A673 (cell line): ENCODE results near the gene CNOT1.

Experiments
- EZH2 ChIP-seq: fragments of 200-600 bp; sonication (generic); IDR thresholded peaks from 2 replicates; pipeline ENCODE4 v1.6.1; 2017; ENCODE audit warnings: borderline replicate concordance, low read depth, mild to moderate bottlenecking, mixed read lengths, antibody characterized with exemption, low read length; ENCODE audit not compliant: poor library complexity, severe bottlenecking
- TF ChIP-seq, protein P1 (sequence below): fragments of 300-800, 200-600 bp; sonication (generic); conservative IDR thresholded peaks from 2 replicates; pipeline ENCODE4 v1.5.1; 2017; ENCODE audit warnings: low read depth, mild to moderate bottlenecking, antibody characterized with exemption, low read length, moderate library complexity, mixed read lengths

- TF ChIP-seq, protein P1, sequence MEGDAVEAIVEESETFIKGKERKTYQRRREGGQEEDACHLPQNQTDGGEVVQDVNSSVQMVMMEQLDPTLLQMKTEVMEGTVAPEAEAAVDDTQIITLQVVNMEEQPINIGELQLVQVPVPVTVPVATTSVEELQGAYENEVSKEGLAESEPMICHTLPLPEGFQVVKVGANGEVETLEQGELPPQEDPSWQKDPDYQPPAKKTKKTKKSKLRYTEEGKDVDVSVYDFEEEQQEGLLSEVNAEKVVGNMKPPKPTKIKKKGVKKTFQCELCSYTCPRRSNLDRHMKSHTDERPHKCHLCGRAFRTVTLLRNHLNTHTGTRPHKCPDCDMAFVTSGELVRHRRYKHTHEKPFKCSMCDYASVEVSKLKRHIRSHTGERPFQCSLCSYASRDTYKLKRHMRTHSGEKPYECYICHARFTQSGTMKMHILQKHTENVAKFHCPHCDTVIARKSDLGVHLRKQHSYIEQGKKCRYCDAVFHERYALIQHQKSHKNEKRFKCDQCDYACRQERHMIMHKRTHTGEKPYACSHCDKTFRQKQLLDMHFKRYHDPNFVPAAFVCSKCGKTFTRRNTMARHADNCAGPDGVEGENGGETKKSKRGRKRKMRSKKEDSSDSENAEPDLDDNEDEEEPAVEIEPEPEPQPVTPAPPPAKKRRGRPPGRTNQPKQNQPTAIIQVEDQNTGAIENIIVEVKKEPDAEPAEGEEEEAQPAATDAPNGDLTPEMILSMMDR, result no peak
- no peak for TF ChIP-seq EZH2
These were observed 41.2 kb downstream of the CNOT1 start for GRCh38 chr16:58588406-58588805.
